ENCODE data around the gene SPEG.
A peak's percentile ranks its signal among the peaks of the same experiment; 100 is the strongest.

The SPEG gene

DNA sequence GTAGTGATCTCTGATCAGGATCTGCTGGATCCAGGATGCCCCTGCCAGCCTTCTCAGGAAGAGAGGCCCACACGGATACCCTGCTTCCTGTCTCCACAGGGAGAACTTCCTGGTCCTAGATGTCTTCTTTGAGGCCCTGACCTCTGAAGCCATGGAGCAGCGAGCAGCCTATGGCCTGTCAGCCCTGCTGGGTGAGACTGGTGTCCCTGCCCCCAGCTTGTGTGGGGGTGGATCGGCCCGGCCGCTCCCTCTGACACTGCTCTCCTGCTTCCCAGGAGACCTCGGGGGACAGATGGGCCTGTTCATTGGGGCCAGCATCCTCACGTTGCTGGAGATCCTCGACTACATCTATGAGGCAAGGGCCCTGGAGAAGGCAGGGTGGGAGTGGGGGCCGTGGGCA, 102.3 kb downstream of the SPEG start:
- DNase-seq: no peak

DNA sequence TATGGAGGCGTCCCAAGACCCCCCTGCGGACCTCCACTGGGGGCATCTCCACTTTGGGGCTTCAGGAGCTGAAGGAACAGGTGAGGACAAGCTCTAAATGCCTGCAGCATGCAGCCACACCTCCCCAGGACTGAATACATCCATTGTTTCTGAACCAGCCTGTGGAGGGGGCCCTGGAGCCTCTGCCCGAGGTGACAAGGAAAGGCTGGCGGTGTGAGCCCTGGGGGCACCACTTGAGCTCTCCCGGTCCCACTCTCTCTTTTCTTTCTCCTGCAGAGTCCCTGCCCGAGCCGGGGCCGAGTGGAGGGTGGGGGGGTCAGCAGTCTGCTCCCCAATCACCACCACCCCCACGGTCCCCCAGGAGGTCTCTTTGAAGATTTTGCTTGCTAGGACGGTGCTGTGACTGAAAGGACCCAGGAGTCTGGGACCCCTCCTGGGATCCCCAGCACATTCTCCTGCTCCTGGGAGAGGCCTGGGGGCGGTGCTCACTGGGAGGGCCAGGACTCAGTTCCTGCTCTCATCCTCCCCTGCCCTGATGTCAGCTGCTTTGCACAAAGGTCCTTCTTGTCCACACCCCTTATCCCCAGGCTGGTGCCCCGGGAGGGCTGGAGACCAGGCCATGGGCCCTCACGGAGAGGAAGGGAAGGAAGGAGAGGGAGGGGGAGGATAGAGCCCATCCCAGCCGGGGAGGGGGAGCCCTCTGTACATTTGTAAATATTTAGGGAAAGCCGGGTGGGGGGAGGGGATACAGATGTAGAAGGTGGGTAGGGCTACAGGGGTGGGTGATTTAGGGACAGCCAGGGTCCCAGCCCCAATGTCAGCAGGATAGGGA, 103.2 kb downstream of the SPEG start:
- no peak for DNase-seq

DNA sequence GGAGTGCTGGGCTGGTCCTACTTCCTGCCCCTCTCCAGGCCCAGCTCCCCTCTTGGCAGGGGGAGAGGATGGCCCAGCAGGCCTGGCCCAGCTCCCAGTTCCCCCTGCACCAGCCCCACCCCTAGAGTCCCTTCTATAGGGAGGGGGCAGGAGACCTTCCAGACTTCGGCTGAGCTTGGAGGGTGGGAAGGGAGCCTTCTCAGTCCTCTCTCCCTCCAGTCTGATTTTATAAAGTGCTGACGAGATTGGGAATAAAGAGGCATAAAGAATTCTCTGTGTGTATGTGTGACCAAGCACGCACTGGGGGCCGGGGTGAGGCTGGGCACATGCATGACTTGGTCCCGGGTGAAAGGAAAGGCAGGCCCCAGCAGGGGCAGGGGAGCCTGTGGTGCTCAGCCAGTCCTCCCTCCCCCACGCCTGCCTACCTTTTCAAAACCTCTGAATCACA, 103.9 kb downstream of the SPEG start:
- no peak for DNase-seq

DNA sequence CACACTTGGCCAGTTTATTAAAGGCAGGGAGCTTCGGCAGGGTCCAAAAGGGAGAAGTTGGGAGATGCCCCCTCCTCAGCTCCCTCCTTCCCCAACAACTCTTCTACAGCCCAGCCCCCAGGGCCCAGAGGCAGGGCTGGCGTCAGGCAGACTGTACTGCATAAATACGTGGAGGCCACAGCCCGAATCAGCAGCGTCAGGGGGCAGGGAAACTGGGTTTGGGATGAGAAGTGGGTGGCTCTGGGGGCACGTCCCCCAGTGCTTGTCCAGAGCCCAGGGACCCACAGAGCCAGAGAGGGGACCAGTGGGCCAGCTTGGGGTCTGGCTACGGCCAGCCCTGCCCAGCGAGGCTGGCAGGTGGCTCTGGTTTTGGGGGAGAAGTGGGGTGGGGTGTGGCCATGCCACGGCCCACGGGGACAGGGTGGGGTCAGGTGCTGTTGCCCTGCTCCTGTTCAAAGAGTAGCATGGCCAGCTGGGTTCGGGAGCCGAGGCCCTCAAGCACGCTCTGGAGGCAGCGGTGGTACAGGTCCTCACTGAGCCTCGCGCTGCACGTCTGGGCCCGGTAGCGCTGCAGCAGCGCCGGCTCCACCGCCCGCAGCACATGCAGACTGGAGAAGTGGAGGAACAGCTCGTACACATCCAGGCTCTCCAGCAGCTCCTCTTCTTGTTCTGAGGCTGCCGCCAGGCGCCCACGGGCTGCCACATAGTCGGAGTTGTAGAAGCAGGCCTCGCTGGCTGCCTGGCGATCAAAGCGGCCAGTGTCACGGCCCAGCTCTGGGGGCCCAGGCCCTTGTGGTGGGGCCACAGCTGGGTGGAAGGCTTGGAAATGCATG, 104.5 kb downstream of the SPEG start:
- DNase-seq: no peak

GRCh38 chr2:219539926-219540678, 105.5 kb downstream of the SPEG start:
- DNase-seq: no peak

- no peak for DNase-seq
These were observed 106.3 kb downstream of the SPEG start for GRCh38 chr2:219540784-219541504.

GRCh38 chr2:219541611-219542180, 107.1 kb downstream of the SPEG start:
- DNase-seq: peak; percentile 55

DNA sequence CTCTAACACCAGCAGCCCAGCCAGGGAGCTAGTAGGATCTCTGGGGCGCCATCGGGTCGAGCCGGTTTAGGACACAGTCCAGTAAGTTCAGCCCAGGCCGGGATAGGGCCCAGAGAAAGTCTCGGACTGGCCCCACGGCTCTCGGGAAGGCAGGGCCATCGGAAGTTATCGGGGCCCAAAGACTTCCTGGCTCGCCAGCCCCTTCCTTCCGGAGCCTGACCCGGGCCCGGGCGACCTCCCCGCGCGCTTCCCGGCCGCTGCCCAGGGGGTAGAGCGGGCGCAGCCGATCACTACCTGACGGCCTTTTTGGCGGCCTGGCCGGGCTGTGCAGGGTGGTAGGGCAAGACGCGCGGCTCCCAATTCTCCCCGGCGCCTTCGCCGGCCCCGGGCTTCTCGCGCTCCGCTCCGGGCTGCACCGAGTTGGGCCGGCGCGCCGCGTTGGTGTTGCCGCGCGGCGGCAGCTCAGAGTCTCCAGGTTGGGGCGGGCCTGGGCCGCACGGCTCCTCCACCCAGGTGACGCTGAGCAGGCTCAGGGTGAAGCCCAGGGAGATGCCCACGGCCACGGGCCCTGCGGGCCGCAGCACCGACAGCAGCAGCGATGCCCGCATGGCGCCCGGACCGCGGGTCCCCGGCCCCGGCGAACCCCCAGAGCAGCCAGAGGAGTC, 108.4 kb downstream of the SPEG start:
- no peak for DNase-seq

DNA sequence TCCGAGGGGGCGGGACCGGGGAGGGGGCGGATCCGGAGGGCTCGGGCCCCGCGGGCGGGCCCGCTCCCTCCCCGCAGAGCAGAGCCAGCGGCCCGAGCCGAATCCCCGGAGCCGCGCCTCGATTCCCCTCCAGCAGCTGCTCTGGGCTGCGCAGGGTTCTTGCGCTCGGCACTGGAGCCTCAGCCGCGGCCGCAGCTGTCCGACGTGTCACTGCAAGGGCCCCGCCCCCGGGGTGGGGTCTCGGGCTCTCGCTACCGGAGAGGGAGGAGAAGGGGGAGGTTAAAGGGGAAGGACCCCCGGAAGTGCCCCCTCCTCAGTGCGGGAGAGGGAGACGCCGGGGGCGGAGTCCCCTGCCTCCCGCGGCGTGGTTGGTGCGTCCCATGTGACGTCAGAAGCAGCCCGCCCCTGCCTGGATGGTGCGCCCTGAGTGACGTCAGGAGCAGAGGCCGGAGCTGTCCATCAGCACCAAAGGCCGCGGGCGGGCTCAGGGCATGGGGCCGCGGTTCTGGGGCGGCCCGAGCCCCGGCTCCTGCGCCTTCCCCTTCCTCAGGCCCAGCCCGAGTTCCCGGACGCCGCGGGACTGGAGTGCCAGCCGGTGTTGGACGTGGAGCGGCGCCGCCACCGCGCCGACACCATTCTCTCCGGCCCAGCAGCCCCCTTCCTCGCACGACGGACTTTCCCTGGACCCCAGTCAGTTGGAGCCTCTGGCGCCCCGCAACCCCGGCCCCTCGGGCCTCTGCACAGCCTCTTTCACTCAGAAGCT, 109.1 kb downstream of the SPEG start, which contains the start of the genes CHPF and TMEM198:
Gene CHPF (minus strand): TSS at position 214 of the 763 bp plus-strand sequence. CDS start 271 bp downstream, outside the sequence.
Gene TMEM198 (plus strand): TSS at position 433 of the 763 bp plus-strand sequence. CDS start 700 bp downstream, outside the sequence.
- peak; percentile 96 for DNase-seq

- DNase-seq: no peak
These were observed 109.9 kb downstream of the SPEG start for GRCh38 chr2:219544567-219544966.

GRCh38 chr2:219545295-219545942, 110.8 kb downstream of the SPEG start:
- DNase-seq: no peak

- DNase-seq: no peak
These were observed 111.3 kb downstream of the SPEG start for GRCh38 chr2:219545943-219546352.

- no peak for DNase-seq
These were observed 113.0 kb downstream of the SPEG start for GRCh38 chr2:219547621-219548020.
